GM19395 (cell line): Measurements from ENCODE around the gene ABHD1.
"Not testable (repeated sequence)": the region's sequence is repeated elsewhere in the genome, so short reads cannot be mapped to it uniquely, and the experiment has no call there.

Experiments used
- ATAC-seq: cut with Tn5 transposase; IDR thresholded peaks from one replicate; pipeline ENCODE4 v1.9.1; 2021; ENCODE audit warnings: mild to moderate bottlenecking, moderate library complexity; ENCODE audit not compliant: unreplicated experiment

Gene ABHD1

DNA sequence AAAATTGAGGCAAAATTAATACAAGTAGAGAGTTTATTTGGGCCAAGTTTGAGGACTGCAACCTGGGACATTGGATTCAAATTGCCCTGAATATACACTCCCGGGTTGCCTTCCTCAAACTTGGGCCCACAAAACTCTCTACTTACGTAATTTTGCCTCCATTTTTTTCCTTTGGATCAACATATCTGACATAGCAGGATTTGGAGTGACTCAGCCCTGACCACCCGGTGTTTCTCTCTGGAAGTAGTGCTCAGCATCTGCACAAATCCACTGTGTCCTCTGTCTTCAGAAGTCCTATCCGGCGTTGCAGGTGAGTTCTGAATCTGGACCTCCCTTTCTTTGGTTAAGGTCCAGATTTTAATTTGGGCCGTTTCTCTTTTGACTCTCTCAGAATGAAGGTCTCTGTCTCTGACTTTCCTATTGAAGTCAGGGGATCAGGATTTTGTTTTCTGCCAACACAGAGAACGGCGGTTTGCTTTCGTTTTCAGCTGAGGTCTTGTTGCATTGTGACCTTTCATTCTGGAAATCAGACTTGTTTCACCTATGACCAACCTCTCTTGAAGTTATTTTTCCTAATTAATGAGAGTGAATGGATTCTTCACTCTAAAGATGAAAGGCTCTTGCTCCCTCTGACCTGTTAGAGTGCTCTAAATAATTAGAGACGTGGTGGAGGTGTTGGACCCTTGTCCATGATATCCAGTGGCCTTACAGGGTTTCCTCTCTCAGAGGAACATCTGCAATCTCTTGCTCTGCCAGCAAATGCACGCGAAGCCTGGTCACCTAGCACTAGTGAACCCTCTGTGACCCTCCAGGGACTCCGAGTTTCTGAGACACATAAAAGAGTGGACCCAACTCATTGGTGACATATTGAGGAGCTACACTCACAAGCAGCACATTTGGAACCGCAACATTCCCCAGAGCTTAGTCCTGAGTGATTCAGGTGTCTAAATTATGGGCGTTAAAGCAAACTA is 38.8 kb downstream of the ABHD1 start:
- ATAC-seq, result no peak

DNA sequence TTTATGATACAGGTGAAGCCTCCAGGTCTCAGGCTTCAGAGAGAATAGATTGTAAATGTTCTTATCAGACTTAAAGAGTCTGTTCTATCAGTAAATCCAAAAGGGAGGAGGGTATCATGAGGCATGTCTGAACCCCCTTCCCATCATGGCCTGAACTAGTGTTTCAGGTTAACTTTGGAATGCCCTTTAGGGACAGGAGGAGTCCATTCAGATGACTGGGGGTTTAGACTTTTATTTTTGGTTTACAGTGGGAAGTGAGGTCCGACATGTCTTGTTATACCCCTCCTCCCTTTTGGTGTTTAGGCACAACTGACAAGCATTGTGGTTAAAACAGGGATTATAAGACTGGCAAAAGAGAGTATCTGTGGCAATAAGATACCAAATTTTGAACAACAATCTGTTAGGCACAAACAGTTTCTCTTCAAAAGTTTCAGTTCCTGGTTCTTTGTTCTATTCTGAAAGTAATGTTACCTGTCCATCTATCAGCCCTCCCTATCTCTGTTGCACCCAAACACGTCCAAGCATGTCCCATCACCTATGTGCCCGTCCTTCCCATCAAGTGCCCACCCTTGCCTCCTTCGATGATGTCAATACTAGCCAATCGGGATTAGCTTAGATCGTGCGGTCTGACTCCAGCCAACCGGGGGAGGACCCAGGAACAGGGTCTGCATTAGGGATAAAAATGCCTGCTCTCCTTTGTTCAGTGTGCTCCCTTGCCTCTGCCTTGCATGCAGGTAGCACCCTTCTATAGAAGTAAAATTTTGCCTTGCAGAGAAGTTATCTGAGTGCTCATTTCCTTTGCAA is 41.5 kb downstream of the ABHD1 start:
- ATAC-seq, result no peak

DNA sequence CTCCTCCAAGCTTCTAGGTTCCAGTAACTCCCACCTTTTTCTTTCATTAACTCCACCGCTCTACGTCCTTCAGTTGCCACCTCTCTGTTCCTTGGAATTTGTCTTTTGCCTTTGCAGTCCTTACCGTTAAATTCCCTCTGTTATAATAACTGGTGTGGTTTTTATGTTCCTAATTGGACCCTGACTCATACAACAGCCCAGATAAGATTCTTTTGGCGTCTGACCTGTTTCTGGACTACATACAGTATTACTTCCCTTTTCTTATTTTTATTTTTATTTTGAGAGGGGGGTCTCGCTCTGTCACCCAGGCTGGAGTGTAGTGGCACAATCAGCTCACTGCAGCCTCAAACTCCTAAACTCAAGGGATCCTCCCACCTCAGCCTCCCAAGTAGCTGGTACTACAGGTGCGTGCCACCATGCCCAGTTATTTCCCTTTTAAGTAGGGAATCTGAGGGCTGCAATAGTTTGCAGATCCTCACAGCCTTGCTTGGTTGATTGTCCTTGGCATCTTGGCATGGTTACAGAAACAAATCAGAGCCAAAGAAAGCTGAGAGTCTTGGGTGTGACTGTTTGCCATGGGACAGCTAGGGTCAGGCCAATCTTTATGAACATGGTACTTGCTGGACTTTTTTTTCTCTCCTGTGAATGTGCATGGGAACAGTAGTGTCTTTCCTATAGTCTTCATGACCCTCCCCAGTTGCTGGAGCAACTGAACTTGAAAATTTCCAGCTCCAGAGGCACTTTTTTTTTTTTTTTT is 47.1 kb downstream of the ABHD1 start:
- no peak for ATAC-seq

DNA sequence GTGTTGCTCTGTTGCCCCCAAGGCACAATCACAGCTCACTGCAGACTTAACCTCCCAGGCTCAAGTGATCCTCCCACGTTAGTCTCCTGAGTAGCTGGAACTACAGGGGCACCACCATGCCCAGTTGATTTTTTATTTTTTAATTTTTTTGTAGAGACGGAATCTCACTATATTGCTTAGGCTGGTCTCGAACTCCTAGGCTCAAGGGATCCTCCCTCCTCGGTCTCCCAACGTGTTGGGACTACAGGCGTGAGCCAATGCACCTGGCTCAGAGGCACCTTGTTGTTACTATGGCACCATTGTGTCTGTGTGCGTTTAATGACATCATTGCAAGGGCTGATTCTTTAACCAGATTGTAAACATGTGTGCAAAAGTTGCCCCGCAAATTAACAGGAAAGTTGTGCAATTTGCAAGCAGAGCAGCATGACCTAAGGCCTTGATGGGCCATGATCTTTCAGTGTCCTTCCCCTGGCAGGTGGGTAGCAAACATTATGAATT is 47.8 kb downstream of the ABHD1 start:
- no peak for ATAC-seq

DNA sequence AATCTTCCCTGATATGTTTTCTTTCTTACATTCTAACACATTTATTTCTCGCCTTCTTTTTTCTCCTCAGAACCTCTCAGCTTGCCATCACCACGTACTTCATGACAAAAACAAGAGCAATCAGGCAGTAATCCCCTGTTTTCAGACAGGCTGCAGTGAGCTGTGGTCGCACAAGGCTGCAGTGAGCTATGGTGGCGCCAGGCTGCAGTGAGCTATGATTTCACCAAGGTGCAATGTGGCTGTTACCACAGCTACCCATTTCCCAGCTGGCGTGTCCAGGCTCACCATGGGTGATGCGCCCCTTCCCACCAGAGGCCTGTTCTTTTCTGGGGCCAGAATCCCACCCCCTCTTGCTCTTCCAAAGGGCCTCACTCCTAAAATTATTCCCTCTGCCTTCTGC is 51.0 kb downstream of the ABHD1 start:
- no peak for ATAC-seq

DNA sequence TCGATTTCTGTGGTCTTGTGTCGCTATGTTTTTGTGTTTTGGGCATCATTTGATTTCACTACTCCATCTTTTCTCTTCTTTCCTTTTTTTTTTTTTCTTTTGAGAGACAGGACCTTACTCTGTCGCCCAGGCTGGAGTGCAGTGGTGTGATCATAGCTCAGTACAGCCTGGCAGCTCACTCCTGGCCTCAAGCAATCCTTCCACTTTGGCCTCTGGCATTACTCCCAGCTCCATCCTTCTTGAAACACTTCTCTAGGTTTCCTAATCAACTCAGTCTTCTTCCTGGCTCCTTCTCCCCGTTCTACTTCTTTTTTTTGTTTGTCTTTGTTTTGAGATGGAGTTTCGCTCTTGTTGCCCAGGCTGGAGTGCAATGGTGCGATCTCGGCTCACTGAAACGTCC is 51.7 kb downstream of the ABHD1 start:
- ATAC-seq, result no peak

DNA sequence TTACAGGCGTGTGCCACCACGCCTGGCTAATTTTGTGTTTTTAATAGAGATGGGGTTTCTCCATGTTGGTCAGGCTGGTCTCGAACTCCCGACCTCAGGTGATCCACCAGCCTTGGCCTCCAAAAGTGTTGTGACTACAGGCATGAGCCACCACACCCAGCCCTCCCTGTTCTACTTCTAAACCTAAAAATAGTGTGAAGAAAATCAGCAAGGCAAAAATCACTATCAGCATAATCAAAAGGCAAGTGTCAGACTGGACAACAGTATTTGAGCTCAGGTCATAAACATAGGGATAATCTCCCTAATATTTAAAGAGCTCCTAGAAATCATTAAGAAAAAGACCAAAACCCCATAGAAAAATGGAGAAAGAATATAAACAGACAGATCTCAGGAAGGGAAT is 52.2 kb downstream of the ABHD1 start:
- not testable (repeated sequence) for ATAC-seq

DNA sequence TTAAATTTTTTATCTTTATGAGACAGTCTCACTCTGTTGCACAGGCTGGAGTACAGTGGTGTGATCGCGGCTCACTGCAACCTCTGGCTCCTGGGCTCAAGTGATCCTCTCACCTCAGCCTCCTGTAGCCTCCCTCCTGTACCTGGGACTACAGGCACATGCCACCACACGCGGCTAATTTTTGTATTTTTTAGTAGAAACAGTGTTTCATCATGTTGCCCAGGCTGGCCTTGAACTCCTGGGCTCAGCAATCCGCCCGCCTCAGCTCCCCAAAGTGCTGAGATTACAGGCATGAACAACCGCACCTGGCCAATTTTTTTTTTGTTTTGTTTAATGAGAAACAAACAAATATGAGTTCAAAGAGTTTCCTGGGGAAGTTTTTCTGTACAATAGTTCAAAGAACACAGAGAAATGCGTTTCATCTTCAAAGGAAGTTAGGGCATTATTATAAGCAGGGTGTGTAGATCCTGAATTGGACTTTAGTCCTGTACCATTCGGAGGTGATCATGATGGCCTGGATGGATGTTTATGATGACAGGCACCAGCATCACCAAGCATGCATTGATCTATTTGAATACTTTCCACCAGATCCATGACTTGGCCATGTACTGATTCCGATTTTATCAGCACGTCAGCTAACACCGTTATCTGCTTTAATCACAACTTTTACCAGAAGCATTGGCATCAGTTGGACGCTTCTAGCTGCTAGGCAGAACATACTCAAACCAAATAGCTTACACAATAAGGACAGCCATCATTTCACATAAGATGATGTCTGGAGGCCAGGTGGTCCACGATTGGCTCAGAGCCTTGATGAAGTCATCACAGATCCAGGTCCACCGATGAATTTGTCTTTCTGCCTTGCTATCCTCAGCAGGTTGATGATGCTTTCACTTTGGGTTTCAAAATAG is 54.1 kb downstream of the ABHD1 start:
- no peak for ATAC-seq

DNA sequence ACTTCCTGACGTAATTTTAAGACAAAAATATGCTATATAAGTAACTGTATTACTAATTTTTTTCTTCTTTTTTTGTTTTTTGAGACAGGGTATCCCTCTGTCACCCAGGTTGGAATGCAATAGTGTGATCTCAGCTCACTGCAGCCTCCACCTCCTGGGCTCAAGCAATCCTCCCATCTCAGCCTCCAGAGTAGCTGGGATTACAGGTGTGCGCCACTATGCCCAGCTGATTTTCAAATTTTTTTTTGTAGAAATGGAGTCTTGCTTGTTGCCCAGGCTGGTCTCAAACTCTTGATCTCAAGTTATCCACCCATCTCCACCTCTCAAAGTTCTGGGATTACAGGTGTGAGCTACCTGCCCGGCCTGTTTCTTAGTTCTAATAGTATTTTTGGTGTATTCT is 54.9 kb downstream of the ABHD1 start:
- no peak for ATAC-seq

DNA sequence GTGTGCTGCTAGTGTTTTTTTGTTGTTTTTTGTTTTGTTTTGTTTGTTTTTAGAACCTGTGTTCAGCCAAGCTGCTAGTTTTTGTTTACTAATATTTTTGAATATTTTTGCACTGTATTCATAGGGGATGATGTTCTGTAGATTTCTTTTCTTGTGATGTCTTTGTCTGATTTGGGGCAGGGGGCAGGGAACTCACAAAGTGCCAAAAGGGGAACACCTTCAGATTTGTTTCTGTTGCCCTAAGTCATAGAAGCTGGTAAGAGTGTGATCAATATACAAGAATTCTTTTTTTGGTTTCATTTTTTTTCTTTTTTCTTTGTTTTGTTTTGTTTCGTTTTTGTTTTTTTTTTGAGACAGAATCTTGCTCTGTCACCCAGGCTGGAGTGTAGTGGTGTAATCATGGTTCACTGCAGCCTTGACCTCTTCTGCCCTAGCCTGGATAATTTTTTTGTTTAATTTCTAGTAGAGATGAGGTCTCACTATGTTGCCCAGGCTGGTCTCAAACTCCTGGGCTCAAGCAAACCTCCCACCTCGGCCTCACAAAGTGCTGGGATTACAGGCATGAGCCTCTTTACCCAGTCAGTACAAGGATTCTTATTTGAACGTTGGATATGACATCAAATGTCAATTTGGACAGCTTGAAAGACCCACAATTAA is 55.9 kb downstream of the ABHD1 start:
- no peak for ATAC-seq
